Sigmoid colon (tissue), 4 donors: ENCODE results near the gene TYW1B.
"Not testable (repeated sequence)": the region's sequence is repeated elsewhere in the genome, so short reads cannot be mapped to it uniquely, and the experiment has no call there.

Experiments
- CTCF ChIP-seq, 4 experiments: fragments of 450-650 bp in 3 of 4; fragments of 200-600 bp in 1 of 4; IDR thresholded peaks; one replicate each; pipeline ENCODE4 v1.5.1; 2016 to 2019; ENCODE audit warnings: antibody characterized with exemption in 4 of 4, mild to moderate bottlenecking in 3 of 4, moderate library complexity in 2 of 4
- EP300 ChIP-seq, 4 donors: sonication (generic); formaldehyde crosslinking; IDR thresholded peaks; one replicate each; pipeline ENCODE4 v1.6.1; 2017; ENCODE audit warnings: antibody characterized with exemption in 4 of 4
- POLR2A ChIP-seq, 2 donors: fragments of 450-650 bp; IDR thresholded peaks; one replicate each; pipeline ENCODE4 v1.6.1; 2016; ENCODE audit warnings: antibody characterized with exemption in 2 of 2, mild to moderate bottlenecking in 2 of 2, moderate library complexity in 2 of 2
- POLR2AphosphoS5 ChIP-seq, 4 donors: sonication (generic); formaldehyde crosslinking; IDR thresholded peaks; one replicate each; pipeline ENCODE4 v1.6.1; 2017; ENCODE audit warnings: antibody characterized with exemption in 4 of 4

- TF ChIP-seq CTCF, POLR2A, POLR2AphosphoS5, EP300 (IDR thresholded peaks at IDR 0.05): not testable (repeated sequence)
These were observed 201.5 kb downstream of the TYW1B start for GRCh38 chr7:72626428-72627011.
